Measurements from ENCODE around the gene TIAM2.

The TIAM2 gene

DNA sequence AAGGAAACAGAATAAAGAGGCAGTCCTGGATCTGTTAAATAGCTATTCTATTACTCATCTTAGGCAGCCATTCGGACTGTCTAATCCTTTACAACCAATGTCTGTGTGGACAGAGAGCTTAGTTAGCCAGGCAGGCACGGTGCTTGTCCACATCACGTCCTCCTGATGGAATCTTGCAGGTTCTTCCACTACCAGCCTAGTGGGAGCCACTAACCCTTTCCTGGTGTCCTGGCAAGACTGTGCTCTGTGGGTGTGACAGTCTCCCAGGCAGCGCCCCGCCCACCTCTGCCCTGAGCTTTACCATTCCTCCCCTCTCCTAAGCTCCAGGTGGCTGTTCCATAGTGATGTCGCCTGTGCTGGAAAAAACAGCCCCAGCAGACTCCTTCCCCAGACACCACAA lies 190.4 kb downstream of the TIAM2 start:
- DNase-seq (ENCODE audit: low read depth), result peak; percentile 21
- H3K4me3 ChIP-seq (ENCODE audit: low read length), result no peak overlapping the region
- TF ChIP-seq, protein P1, sequence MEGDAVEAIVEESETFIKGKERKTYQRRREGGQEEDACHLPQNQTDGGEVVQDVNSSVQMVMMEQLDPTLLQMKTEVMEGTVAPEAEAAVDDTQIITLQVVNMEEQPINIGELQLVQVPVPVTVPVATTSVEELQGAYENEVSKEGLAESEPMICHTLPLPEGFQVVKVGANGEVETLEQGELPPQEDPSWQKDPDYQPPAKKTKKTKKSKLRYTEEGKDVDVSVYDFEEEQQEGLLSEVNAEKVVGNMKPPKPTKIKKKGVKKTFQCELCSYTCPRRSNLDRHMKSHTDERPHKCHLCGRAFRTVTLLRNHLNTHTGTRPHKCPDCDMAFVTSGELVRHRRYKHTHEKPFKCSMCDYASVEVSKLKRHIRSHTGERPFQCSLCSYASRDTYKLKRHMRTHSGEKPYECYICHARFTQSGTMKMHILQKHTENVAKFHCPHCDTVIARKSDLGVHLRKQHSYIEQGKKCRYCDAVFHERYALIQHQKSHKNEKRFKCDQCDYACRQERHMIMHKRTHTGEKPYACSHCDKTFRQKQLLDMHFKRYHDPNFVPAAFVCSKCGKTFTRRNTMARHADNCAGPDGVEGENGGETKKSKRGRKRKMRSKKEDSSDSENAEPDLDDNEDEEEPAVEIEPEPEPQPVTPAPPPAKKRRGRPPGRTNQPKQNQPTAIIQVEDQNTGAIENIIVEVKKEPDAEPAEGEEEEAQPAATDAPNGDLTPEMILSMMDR (conservative IDR thresholded peaks at IDR 0.05; ENCODE audit: low read length), result no peak

DNA sequence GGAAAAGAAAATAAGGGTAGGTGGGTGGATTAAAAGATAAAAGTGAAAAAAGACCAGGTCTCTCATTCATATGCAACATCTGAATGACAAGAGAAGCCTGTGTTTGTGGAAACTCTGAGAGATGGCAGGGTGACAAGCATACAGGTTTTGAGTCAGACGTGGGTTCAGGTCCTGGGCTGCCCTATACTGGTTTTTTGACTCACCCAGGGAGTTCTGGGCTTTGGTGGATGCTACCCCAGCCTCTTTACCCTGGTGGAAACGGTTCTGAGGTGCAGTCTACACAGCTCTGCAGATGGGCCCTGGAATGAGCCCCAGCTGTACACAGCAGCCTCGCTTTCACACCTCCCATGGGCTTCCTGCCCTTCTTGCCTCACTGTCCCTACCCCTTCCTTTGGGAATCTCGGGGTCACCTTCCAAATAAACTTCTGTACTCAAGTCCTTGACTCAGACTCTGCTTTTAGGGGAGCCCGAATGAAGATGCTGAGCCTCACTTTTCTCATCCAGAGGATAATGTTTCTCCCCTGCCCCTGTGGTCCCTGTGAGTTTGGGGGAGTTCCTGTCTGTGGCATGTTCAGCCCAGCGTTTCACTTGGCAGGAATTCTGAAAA lies 191.0 kb downstream of the TIAM2 start:
- TF ChIP-seq, protein P1 (conservative IDR thresholded peaks at IDR 0.05; ENCODE audit: low read length), result no peak
- no peak for DNase-seq (ENCODE audit: low read depth)
- no peak overlapping the region for H3K4me3 ChIP-seq (ENCODE audit: low read length)

DNA sequence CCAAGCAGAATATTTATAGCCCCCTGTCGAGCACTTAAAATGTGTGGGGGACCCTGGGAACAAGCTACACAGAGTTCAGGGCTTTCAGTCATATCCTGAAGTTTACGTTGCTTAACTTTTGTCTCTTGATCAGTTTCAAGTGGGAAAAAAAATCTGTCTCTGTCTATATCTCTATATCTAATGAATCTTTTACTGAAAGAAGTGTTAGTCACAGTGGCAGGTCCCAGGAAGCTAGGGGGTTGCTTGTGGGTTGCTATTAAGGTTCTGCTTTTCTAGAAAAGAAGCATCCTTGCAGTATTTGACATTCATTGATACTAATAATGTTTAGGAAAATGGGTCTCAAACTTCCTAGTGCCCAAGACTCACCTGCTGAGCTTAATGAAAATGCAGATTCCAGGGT lies 192.0 kb downstream of the TIAM2 start:
- H3K4me3 ChIP-seq (ENCODE audit: low read length), result no peak overlapping the region
- TF ChIP-seq, protein P1 (conservative IDR thresholded peaks at IDR 0.05; ENCODE audit: low read length), result no peak
- no peak for DNase-seq (ENCODE audit: low read depth)

DNA sequence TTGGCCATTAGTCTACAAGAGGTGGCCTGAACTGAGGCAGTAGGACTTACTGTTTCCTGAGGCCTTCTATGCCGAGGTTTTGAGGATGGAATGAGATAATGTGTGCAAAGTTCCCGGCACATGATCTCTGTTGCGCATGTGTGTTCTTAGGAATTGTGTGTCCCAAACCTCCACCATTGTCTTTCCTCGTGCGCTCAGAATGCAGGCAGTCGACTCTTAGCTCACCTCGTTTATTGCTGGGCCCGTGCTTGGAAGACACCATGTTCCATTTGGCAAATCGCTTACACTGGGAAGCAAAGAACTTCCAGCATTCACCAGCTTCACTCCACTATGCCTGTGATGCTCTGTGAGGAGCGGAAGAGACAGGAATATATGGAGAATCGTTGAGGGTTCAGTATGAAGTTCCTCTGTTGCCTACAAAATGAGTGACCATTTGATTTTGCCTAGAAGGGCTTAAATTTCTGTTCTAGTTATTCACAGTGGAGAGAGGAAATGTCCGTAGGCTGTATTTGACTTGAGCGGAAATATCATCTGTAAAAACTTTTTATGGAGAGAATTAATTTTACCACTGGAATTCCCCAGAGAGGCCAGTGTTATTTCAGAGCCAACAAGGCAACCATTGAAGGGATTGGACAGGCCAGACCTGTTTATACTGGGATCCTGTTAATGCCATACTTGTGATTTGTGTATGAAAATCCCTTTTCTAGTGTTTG lies 193.0 kb downstream of the TIAM2 start:
- peak; percentile 46 for DNase-seq (ENCODE audit: low read depth)
- H3K4me3 ChIP-seq (ENCODE audit: low read length), result no peak overlapping the region
- TF ChIP-seq, protein P1 (conservative IDR thresholded peaks at IDR 0.05; ENCODE audit: low read length), result no peak

DNA sequence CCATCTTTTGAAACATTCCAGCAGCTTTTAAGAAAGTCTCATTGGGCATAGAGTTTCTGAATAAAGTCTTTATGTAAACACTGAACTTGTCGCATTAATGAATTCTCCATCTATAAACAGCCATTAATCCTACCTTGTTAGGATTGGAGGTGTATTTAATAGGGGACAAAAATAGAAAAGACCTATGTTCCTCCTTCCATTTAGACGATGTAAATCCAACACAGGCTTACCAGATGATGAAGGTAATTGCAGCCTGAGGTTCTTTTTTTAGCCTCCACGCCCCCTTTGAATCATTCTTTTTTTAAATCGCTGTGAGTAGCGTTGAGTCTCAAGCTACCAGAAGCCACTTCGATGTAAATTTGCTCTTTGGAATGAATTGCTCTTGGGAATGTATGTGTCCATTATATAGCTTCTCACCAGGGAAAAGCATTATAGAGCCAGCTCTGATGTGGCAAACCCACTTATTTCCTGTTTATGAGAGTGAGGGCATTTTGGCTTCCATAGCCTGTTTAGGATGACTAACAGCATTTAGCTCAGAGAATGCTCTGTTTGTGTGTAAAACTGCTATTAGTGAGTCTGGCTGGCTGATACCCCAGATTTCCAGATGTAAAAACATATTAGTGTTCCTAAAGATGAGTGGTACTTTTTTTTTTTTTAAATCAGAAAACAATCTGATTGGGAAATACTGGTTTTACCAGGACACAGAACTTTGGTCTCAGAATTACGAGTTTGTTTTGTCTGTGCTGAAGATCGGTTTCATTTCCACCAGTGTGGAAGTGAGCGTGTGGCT lies 193.8 kb downstream of the TIAM2 start:
- DNase-seq (ENCODE audit: low read depth), result peak; percentile 99
- TF ChIP-seq, protein P1 (conservative IDR thresholded peaks at IDR 0.05; ENCODE audit: low read length), result no peak
- H3K4me3 ChIP-seq (ENCODE audit: low read length), result peak overlapping the region; percentile 28

DNA sequence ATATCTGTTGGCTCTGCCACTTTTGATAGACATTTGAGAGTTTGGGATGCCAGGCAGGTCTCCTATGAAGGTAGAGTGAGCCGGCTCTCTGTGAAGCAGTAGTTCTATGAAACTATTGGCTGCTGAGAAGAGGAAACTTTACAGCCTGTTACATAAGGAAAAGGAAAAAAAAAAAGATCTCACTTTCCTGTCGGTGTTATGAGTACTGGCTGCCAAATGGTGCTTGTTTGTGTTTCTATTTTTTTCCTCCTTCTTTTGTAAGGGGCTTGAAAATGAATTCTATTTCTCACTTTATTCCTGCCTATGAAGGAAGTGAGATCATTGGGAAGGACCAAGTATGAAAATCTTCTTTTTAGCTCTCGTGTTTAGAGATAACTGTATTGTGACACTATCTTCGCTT lies 195.6 kb downstream of the TIAM2 start:
- no peak overlapping the region for H3K4me3 ChIP-seq (ENCODE audit: low read length)
- TF ChIP-seq, protein P1 (conservative IDR thresholded peaks at IDR 0.05; ENCODE audit: low read length), result no peak
- DNase-seq (ENCODE audit: low read depth), result no peak
